ENCODE measurements around the gene ATE1.

DNA sequence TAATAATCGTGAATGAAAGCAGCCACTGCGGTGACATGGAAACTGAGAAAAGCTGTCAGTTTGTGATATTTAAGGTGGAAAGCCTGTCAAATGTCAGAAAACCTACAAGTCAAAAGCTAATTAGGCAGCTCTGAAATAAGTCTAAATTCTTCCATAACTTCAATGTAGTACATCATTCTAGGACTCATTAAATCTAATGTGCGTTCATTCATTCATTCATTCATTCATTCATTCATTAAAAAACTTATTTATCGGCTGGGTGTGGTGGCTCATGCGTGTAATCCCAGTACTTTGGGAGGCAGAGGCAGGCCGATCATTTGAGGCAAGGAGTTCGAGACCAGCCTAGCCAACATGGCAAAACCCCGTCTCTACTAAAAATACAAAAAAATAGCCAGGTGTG is 79.7 kb downstream of the ATE1 start:
- TF ChIP-seq, protein P1, sequence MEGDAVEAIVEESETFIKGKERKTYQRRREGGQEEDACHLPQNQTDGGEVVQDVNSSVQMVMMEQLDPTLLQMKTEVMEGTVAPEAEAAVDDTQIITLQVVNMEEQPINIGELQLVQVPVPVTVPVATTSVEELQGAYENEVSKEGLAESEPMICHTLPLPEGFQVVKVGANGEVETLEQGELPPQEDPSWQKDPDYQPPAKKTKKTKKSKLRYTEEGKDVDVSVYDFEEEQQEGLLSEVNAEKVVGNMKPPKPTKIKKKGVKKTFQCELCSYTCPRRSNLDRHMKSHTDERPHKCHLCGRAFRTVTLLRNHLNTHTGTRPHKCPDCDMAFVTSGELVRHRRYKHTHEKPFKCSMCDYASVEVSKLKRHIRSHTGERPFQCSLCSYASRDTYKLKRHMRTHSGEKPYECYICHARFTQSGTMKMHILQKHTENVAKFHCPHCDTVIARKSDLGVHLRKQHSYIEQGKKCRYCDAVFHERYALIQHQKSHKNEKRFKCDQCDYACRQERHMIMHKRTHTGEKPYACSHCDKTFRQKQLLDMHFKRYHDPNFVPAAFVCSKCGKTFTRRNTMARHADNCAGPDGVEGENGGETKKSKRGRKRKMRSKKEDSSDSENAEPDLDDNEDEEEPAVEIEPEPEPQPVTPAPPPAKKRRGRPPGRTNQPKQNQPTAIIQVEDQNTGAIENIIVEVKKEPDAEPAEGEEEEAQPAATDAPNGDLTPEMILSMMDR (IDR thresholded peaks at IDR 0.05), result no peak
- TF ChIP-seq POLR2A (IDR thresholded peaks at IDR 0.05), result no peak

Measured in heart left ventricle (tissue), 13 donors.